Ectodermal cell (in vitro differentiated cells): Measurements from ENCODE around the gene HAPLN1.

Experiments
- H3K27ac ChIP-seq: 2 replicates; pipeline ENCODE4 v1.7.0; 2013; ENCODE audit warnings: mild to moderate bottlenecking, low read depth, low read length; ENCODE audit not compliant: insufficient read depth, poor library complexity, severe bottlenecking
- H3K27me3 ChIP-seq: 2 replicates; pipeline ENCODE4 v1.7.0; 2013; ENCODE audit warnings: mild to moderate bottlenecking, low read length; ENCODE audit not compliant: insufficient read depth, control insufficient read depth, poor library complexity, severe bottlenecking
- H3K36me3 ChIP-seq: one replicate; pipeline ENCODE4 v1.7.0; 2013; ENCODE audit warnings: low read length; ENCODE audit not compliant: control insufficient read depth, insufficient read depth
- H3K4me1 ChIP-seq: one replicate; pipeline ENCODE4 v1.7.0; 2013; ENCODE audit warnings: low read length; ENCODE audit not compliant: control insufficient read depth, insufficient read depth
- H3K4me3 ChIP-seq: 2 replicates; pipeline ENCODE4 v1.7.0; 2013; ENCODE audit warnings: low read depth, low read length, control low read depth; ENCODE audit not compliant: insufficient read depth
- H3K9me3 ChIP-seq: 2 replicates; pipeline ENCODE4 v1.7.0; 2013; ENCODE audit warnings: mild to moderate bottlenecking, low read length, moderate library complexity; ENCODE audit not compliant: control insufficient read depth
- WGBS, 2 experiments: methylation state at CpG; one replicate each; pipeline ENCODE4 v1.1.7; 2013; ENCODE audit warnings: missing lambda C conversion rate in 2 of 2; 5-methylcytosine and 5-hydroxymethylcytosine counted together

HAPLN1 gene

DNA sequence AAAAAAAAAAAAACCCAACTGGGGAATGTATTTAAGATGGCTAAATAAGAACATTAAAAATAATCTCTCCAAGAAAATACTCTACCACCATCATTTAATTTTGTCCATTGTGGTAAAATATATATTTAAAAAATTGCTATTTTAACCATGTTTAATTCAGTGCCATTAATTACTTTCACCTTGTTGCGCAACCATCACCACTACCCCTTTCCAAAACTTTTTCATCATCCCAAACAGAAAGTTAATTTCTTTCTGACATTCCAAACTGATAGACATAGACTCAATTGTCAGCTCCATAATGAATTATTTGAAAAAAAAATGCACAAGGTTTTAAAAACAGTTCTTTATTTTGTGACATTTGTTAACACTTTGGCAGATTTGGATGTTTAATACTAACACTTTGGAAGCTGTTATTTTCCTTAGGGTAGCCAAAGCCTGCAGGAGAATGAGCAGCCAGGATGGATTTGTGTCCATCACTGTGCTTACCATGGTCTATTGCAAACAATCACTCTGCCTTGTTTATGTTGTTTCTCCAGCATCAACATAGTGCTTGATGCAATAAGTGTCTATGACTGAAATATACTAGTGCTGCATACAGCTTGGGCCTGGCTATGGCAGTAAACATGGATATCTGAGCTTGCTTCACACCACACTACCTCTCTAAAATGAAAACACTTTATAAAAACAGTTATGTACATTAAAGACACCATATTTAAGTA, 62.7 kb downstream of the HAPLN1 start:
- Histone ChIP-seq H3K4me3 (no peak overlapping the region), H3K27me3 (no peaks in the 10 kb centered on the region), H3K4me1 (no peaks in the 10 kb centered on the region), H3K36me3 (no peaks in the 10 kb centered on the region), H3K27ac (no peak overlapping the region), H3K9me3 (no peaks in the 10 kb centered on the region)
- 94 to 100% methylated on average over 1 of the region's 1 CpG for WGBS, 2 experiments

DNA sequence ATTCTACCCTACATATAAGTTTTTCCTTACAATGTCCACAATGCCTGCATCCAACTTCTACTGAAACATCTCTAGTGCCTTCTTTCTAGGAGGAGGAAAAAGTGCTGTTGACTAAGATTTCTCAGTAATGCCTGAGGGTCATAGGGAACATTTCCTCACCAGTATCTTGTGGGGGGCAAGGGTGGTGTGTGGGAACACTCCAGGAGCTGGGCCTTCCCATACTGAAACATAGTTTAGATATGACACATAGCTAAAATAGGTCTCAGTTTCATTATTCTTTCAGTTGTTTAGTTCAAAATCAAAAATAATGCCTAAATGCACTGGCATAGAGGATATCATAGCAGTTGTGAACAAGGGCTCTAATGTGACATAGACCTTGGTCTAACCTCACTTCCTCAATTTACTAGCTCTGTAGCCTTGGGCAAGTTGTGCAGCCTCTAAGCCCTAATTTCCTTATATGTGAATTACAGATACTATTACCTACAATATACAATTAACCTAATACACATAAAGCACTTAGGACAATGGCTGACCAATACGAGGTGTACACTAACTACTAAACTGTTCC, 66.1 kb downstream of the HAPLN1 start:
- H3K4me1 ChIP-seq: no peaks in the 10 kb centered on the region
- whole genome bisulfite sequencing, 2 experiments: 100% methylated on average over 1 of the region's 1 CpG
- H3K36me3 ChIP-seq: no peaks in the 10 kb centered on the region
- H3K9me3 ChIP-seq: no peaks in the 10 kb centered on the region
- no peak overlapping the region for H3K27ac ChIP-seq
- no peaks in the 10 kb centered on the region for H3K27me3 ChIP-seq
- H3K4me3 ChIP-seq: no peak overlapping the region

DNA sequence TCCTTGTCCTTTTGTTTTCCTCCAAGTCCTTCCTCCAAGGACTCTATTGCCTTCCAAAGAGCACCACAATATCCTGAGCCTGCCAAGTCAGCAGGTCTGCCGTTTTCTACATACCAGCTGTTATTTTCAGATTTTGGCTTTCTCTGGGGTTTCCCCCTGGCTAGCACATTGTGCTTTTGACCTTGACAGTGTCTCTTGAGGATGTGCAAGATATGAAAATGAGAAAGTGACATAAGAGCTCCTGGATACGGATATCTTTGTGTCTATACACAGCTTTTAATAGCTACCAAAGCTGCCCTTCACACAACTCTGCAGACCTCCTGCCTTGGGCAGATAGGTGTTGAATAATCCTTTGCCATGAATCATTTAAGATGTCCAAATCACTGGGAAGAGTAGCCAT, 67.0 kb downstream of the HAPLN1 start:
- no peaks in the 10 kb centered on the region for H3K36me3 ChIP-seq
- no peak overlapping the region for H3K4me3 ChIP-seq

GRCh38 chr5:83645936-83646335, 74.7 kb downstream of the HAPLN1 start:
- H3K27ac ChIP-seq: no peak overlapping the region
- H3K4me3 ChIP-seq: no peak overlapping the region
- H3K36me3 ChIP-seq: no peaks in the 10 kb centered on the region
- H3K27me3 ChIP-seq: no peaks in the 10 kb centered on the region
- no peaks in the 10 kb centered on the region for H3K4me1 ChIP-seq
- WGBS, 2 experiments: 86 to 91% methylated on average over 1 of the region's 1 CpG
- H3K9me3 ChIP-seq: no peaks in the 10 kb centered on the region

More for the DNA sequence above, 67.0 kb downstream of the HAPLN1 start:
- H3K4me1 ChIP-seq: no peaks in the 10 kb centered on the region
- 90 to 92% methylated on average over 2 of the region's 2 CpGs for WGBS, 2 experiments
- H3K27ac ChIP-seq: no peak overlapping the region
- no peaks in the 10 kb centered on the region for H3K9me3 ChIP-seq
- no peaks in the 10 kb centered on the region for H3K27me3 ChIP-seq

DNA sequence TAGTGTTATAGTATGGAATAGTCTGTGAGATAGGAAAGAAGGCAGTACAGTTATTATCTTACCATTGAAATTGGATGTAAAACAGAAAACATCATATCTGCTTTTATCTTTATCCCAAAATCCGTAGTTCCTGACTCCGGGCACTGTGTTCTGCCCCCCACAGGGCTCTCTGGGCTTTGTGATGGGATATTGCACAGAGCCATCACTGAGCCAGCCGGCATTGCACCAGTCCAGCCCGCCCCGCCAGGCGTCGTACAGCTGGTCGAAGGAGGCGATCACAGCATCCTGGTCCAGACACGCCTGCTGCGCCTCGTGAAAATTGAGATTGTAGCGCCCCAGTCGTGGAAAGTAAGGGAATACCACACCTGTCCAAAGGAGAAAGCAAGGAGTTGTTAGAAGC, 76.4 kb downstream of the HAPLN1 start:
- 94 to 96% methylated on average over 14 of the region's 14 CpGs for WGBS, 2 experiments
- Histone ChIP-seq H3K4me3 (no peak overlapping the region), H3K36me3 (no peaks in the 10 kb centered on the region), H3K9me3 (no peaks in the 10 kb centered on the region), H3K27ac (no peak overlapping the region), H3K4me1 (no peaks in the 10 kb centered on the region), H3K27me3 (no peaks in the 10 kb centered on the region)

DNA sequence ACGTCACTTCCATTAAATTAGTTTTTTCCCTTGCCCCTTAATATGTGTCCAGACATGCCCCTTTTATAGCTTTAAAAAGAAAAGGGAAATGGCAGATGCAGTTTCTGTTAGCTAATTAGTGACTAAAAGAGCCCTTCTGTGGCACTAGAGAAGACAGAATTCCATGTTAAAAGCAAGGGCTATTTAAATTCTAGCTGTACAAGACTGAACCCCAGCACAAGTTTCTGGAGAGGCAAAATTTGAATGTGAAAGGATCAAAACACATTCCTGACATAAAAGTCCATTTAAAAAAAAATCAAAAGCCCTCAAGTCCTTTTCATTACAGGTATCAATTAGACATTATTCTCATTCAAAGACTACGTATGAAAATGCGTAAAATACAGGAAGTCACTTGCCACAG, 78.7 kb downstream of the HAPLN1 start:
- H3K9me3 ChIP-seq: no peaks in the 10 kb centered on the region
- H3K4me1 ChIP-seq: no peaks in the 10 kb centered on the region
- H3K36me3 ChIP-seq: no peaks in the 10 kb centered on the region
- no peaks in the 10 kb centered on the region for H3K27me3 ChIP-seq
- no peak overlapping the region for H3K4me3 ChIP-seq
- H3K27ac ChIP-seq: no peak overlapping the region
- 91% methylated on average over 2 to 3 of the region's 3 CpGs for WGBS, 2 experiments

DNA sequence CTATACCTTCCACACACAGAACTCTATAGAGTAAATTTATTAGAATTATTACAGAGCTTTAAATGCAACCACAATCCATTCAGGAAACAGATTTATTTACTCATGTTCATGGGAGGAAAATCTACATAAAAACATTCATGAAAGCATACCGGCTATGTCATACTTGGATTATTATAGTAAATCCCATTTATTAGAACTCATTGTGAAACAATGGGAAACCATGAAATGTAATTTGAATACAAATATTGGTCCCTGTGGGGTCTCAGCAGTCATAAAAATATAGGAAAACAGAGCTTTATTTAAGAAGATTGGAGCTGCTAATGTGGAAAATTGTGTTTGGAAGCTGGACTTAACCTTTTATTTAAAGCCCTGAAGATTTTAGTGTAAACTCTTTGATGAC, 80.7 kb downstream of the HAPLN1 start:
- Histone ChIP-seq H3K4me3 (no peak overlapping the region), H3K9me3 (no peaks in the 10 kb centered on the region), H3K4me1 (no peaks in the 10 kb centered on the region), H3K27ac (no peak overlapping the region), H3K36me3 (no peaks in the 10 kb centered on the region), H3K27me3 (no peaks in the 10 kb centered on the region)
- no CpG with 5 or more reads among the region's 1 CpG for WGBS, 2 experiments

GRCh38 chr5:83636156-83636555, 84.5 kb downstream of the HAPLN1 start:
- no peaks in the 10 kb centered on the region for H3K36me3 ChIP-seq
- H3K4me1 ChIP-seq: no peaks in the 10 kb centered on the region
- no peak overlapping the region for H3K27ac ChIP-seq
- no peaks in the 10 kb centered on the region for H3K27me3 ChIP-seq
- H3K4me3 ChIP-seq: no peak overlapping the region
- WGBS, 2 experiments: 90 to 94% methylated on average over 5 of the region's 6 CpGs
- H3K9me3 ChIP-seq: no peaks in the 10 kb centered on the region

DNA sequence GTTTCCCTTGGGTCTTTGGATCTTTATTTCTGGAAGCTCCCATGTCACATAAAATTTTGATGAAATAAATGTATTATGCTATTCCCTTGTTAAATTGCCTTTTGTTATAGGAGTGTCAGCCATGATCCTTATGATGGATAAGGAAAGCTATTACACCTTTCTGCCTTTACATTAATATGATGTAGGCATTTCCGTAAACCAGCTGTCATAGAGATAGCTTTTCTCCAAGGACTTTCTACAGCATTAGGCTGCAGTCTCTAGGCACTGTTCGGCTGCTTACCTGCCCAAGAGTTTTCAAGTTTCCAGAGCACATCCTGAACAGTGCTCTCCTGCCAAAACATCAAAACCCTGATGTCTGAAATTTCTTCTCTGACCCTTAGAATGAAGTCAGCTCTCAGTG, 87.4 kb downstream of the HAPLN1 start:
- 95 to 97% methylated on average over 2 of the region's 2 CpGs for WGBS, 2 experiments
- Histone ChIP-seq H3K36me3 (no peaks in the 10 kb centered on the region), H3K9me3 (no peaks in the 10 kb centered on the region), H3K4me1 (no peaks in the 10 kb centered on the region), H3K27ac (no peak overlapping the region), H3K4me3 (no peak overlapping the region), H3K27me3 (no peaks in the 10 kb centered on the region)

DNA sequence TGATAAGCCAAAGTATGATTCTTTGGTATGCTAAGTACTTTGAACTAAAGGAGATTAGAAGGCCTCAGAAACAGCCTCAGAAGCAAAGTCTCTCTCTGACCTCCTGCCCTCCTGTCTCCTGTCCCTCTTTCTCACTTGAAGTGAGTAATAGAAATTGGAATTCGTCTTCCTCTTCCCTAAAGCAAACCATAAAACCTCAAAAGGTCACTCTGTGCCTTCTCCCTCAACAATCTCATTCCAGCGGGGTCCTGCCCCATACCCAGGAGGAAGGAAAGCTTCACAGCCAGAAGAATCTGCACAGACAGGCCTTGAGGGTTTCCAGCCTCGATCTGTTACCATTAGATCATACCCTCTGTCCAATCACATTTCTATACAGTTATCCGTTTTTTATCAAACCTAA, 87.8 kb downstream of the HAPLN1 start:
- Histone ChIP-seq H3K27ac (no peak overlapping the region), H3K27me3 (no peaks in the 10 kb centered on the region), H3K36me3 (no peaks in the 10 kb centered on the region), H3K9me3 (no peaks in the 10 kb centered on the region), H3K4me1 (no peaks in the 10 kb centered on the region), H3K4me3 (no peak overlapping the region)
- 83 to 93% methylated on average over 4 of the region's 4 CpGs for WGBS, 2 experiments
